Thyroid gland (tissue), 4 donors: ENCODE measurements around the gene MED16. TPM values are rescaled to one million over a fixed set of nuclear protein-coding genes. Genes with fewer than 3 reads are reported as not detected.
A peak's percentile ranks its signal among the peaks of the same experiment; 100 is the strongest.
"Not testable (repeated sequence)": the region's sequence is repeated elsewhere in the genome, so short reads cannot be mapped to it uniquely, and the experiment has no call there.

ENCODE experiments used
- DNase-seq, 2 donors: peaks; one replicate each; pipeline ENCODE4 v3.0.0-alpha.2; 2019
- H3K27ac ChIP-seq, 3 donors: fragments of 200-600 bp; sonication (generic); 1 replicate in 2 of 3; 2 replicates in 1 of 3; pipeline ENCODE4 v1.5.1; 2016 to 2019; ENCODE audit warnings: mild to moderate bottlenecking in 1 of 3, moderate library complexity in 1 of 3
- H3K27me3 ChIP-seq: fragments of 200-600 bp; sonication (generic); one replicate; pipeline ENCODE4 v1.5.1; 2019
- H3K36me3 ChIP-seq, 2 donors: fragments of 200-600 bp; sonication (generic); one replicate each; pipeline ENCODE4 v1.5.1; 2016 to 2019
- H3K4me1 ChIP-seq, 2 donors: fragments of 200-600 bp; sonication (generic); one replicate each; pipeline ENCODE4 v1.5.1; 2017 to 2019
- H3K4me3 ChIP-seq, 3 donors: fragments of 200-600 bp; sonication (generic); replicated peaks in 1 of 3; 1 replicate in 2 of 3; 2 replicates in 1 of 3; pipeline ENCODE4 v1.5.1; 2016; ENCODE audit warnings: mild to moderate bottlenecking in 1 of 3
- H3K9me3 ChIP-seq: fragments of 200-600 bp; sonication (generic); one replicate; pipeline ENCODE4 v1.5.1; 2017
- POLR2A ChIP-seq, 2 donors: fragments of 450-650 bp; IDR thresholded peaks; one replicate each; pipeline ENCODE4 v1.6.1; 2017; ENCODE audit warnings: antibody characterized with exemption in 2 of 2, mild to moderate bottlenecking in 2 of 2, moderate library complexity in 1 of 2
- WGBS, 2 donors: methylation state at CpG; one replicate each; pipeline ENCODE4 v1.1.5; 2017; 5-methylcytosine and 5-hydroxymethylcytosine counted together
- intact Hi-C: fragments of 100-400 bp; cut with DNase I; formaldehyde crosslinking; loops from one replicate; pipeline ENCODE4 v1.15.1; 2023
- small RNA-seq: library from RNA; depleted of rRNA; stranded (forward); fragments of <200 nt; gene quantifications from one replicate; pipeline ENCODE3, GENCODE V24; 2016
- total RNA-seq, 4 donors: library from RNA; depleted of rRNA; stranded (reverse); fragments of >200 nt; gene quantifications; one replicate each; pipeline ENCODE4 v1.2.3, GENCODE V29; 2016
- TF ChIP-seq, protein P1 (sequence below), 6 experiments: fragments of 200-600 bp in 3 of 6; fragments of 450-650 bp in 3 of 6; sonication (generic) in 3 of 6; IDR thresholded peaks; one replicate each; pipeline ENCODE4 v1.5.1; 2016 to 2019; ENCODE audit warnings: antibody characterized with exemption in 6 of 6, mild to moderate bottlenecking in 2 of 6, inconsistent platforms in 1 of 6, moderate library complexity in 1 of 6

Gene MED16
- total RNA-seq, 4 donors from 2014 or later: 33.2 to 66.5 (median 54.3) TPM

DNA sequence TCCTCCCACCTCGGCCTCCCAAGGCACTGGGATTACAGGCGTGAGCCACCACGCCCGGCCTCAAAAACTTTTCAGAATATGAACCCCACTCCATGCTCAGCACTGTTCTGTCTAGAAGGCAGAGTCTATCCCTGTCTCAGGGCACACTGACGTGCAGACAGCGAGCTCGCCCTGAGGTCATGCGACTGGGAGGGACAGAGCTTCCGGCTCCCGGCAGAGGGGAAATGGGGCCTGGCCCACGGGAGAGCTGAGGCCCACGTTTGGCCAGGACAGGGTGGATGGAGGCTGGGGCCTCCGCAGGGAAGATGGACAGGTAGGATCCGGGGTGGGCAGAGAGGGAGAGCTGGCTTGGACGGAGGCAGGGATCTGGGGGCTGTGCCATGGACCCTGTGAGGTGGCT, 68.1 kb downstream of the MED16 start:
- WGBS, 2 donors: 78 to 96% methylated on average over 8 to 15 of the region's 15 CpGs

DNA sequence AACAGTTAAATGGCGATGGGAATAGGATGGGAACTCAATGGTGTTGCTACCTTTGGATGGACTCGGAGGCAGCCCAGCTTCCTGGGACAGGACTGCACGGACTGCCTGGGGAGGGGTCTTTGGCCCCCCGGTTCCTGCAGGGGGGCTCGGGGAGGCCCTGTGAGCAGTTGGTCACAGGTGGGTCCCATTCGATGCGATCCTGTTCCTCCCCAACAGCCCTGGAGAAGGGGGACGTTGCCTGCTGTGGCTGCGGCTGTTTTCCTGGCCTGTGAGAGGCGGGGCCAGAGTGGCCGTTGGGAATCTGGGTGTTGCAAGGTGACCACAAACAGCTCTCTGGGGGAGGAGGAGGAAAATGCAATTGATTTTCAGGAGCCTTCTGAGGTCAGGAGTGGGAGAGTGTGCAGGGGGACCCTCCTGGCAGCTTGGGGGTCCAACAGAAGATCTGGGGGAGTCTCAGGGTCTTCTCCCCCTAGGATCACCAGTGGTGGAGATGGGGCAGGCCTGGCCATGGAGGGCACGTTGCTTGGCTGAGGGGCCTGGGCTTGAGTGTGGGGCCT, 69.3 kb downstream of the MED16 start:
- peaks cover 5% of the 10 kb centered on the region for H3K27me3 ChIP-seq
- no peak for TF ChIP-seq POLR2A (IDR thresholded peaks at IDR 0.05)
- TF ChIP-seq, protein P1, sequence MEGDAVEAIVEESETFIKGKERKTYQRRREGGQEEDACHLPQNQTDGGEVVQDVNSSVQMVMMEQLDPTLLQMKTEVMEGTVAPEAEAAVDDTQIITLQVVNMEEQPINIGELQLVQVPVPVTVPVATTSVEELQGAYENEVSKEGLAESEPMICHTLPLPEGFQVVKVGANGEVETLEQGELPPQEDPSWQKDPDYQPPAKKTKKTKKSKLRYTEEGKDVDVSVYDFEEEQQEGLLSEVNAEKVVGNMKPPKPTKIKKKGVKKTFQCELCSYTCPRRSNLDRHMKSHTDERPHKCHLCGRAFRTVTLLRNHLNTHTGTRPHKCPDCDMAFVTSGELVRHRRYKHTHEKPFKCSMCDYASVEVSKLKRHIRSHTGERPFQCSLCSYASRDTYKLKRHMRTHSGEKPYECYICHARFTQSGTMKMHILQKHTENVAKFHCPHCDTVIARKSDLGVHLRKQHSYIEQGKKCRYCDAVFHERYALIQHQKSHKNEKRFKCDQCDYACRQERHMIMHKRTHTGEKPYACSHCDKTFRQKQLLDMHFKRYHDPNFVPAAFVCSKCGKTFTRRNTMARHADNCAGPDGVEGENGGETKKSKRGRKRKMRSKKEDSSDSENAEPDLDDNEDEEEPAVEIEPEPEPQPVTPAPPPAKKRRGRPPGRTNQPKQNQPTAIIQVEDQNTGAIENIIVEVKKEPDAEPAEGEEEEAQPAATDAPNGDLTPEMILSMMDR (IDR thresholded peaks at IDR 0.05): no peak
- intact Hi-C loops: no loop called here
- H3K27ac ChIP-seq: no peak overlapping the region
- no peak for DNase-seq
- H3K9me3 ChIP-seq: no peaks in the 10 kb centered on the region
- H3K4me3 ChIP-seq: no peak overlapping the region
- WGBS, 2 donors: 54 to 65% methylated on average over 10 to 12 of the region's 12 CpGs
- peaks cover 0 to 13% of the 10 kb centered on the region in 2 donors for H3K4me1 ChIP-seq
- H3K36me3 ChIP-seq: no peaks in the 10 kb centered on the region

More for the DNA sequence above, 68.1 kb downstream of the MED16 start:
- H3K4me1 ChIP-seq: peaks cover 0 to 13% of the 10 kb centered on the region in 2 donors
- no peak for DNase-seq
- no peak overlapping the region for H3K4me3 ChIP-seq
- no peaks in the 10 kb centered on the region for H3K9me3 ChIP-seq
- H3K36me3 ChIP-seq: no peaks in the 10 kb centered on the region
- H3K27me3 ChIP-seq: peaks cover 5% of the 10 kb centered on the region
- no peak overlapping the region for H3K27ac ChIP-seq
- TF ChIP-seq, protein P1 (IDR thresholded peaks at IDR 0.05): no peak
- no peak for TF ChIP-seq POLR2A (IDR thresholded peaks at IDR 0.05)
- intact Hi-C loops: no loop called here

DNA sequence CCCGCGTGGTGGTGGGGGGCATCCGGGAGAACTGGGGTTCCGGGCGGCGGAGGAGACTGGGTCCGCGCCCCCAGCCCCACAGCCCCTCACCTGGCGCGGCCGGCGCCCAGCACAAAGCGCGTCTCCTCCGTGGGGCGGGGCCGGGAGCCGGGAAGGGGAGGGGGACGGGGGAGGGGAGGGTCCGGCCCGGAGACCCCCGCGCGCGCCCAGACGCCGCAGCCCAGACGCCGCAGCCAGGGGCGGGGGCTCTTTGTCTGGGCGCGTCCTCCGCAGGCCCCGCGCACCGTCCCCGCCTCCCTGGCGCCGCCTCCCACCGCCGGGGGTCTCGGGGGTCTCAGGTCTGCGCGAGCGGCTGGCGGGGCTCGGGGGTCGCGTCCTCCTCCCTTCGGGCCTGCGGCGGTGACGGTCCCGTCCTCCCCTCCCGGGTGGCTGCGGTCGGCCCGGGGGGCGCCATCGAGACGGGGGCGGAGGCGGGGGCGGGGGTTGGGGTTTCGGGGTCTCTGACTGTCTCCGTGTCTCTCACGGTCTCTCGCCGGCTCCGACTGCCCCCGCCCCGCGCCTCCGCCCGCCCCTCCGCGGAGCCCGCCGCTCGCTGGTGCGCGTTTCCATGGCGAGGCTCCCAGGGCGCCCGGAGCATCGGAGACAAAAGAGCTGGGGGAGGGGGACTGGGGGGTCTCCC, 71.0 kb downstream of the MED16 start, which contains the start of gene PLPPR3:
Gene PLPPR3, minus strand, starts transcription at position 131 of the 679 bp plus-strand sequence. CDS start 396 bp downstream, outside the sequence.
- no peak within 1 kb of the TSS for H3K27ac ChIP-seq
- intact Hi-C loops: no loop called here
- H3K27me3 ChIP-seq: peaks cover 5% of the 10 kb centered on the region
- no CpG with 5 or more reads among the region's 86 CpGs for WGBS, 2 donors
- no peaks in the 10 kb centered on the region for H3K9me3 ChIP-seq
- peak within 1 kb of the TSS in 1 of 3 donors; percentile 19 for H3K4me3 ChIP-seq
- TF ChIP-seq, protein P1 (IDR thresholded peaks at IDR 0.05): no peak
- TF ChIP-seq POLR2A (IDR thresholded peaks at IDR 0.05): no peak
- peaks cover 0 to 13% of the 10 kb centered on the region in 2 donors for H3K4me1 ChIP-seq
- H3K36me3 ChIP-seq: no peaks in the 10 kb centered on the region
- no peak for DNase-seq

DNA sequence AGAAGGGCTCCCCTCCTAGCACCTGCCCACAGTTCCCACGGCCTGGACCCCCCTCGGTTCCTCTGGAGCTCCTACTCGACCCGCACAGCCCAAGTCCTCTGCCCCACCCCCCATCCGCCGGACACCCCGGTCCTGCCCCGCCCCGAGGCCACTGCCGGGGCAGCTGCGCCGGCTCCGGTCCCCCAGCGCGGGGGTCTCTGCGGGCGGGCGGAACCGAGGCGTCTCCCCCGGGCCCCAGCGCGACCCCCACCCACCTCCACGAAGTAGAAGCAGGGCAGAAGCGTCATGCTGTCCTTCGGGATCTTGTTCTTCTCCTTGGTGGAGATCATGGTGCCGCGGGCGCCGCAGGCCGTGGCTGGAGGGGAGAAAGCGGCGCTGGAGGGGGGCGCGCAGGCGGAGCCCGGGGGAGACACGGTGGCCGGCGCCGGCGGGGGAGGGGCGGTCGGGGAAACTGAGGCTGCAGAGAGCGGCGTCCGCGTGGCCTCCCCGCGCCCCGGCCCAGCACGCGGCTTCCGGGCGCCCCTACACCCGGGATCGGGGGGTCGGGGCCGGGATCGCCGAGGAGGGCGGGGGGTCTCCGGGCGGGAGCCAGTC, 71.7 kb downstream of the MED16 start:
- WGBS, 2 donors: 5% methylated on average over 11 of the region's 64 CpGs; no CpG with 5 or more reads in 1 of the 2 donors
- Histone ChIP-seq H3K27ac (no peak overlapping the region), H3K36me3 (no peaks in the 10 kb centered on the region), H3K27me3 (peaks cover 5% of the 10 kb centered on the region), H3K4me1 (peaks cover 0 to 13% of the 10 kb centered on the region in 2 donors), H3K9me3 (no peaks in the 10 kb centered on the region), H3K4me3 (peak overlapping the region in 1 of 3 donors; percentile 19)
- DNase-seq: no peak
- intact Hi-C loops: no loop called here
- TF ChIP-seq, protein P1 (IDR thresholded peaks at IDR 0.05): no peak
- TF ChIP-seq POLR2A (IDR thresholded peaks at IDR 0.05): no peak

DNA sequence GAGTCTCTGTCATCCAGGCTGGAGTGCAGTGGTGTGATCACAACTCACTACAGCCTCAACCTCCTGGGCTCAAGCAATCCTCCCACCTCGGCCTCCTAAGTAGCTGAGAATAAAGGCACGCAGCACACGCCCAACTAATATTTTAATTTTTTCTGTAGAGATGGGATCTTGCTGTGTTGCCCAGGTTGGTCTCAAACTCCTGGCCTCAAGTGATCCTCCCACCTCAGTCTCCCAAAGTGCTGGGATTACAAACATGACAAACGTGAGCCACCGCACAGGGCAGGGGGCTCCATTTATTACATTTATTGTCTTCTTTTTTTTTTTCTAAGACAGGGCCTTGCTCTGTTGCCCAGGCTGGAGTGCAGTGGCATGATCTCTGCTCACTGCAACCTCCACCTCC, 72.8 kb downstream of the MED16 start:
- intact Hi-C loops, DNase-seq, H3K36me3 ChIP-seq, H3K27ac ChIP-seq, H3K27me3 ChIP-seq, H3K9me3 ChIP-seq, H3K4me3 ChIP-seq: not testable (repeated sequence)
- 94 to 95% methylated on average over 5 of the region's 5 CpGs for WGBS, 2 donors
- H3K4me1 ChIP-seq: peaks cover 0 to 13% of the 10 kb centered on the region in 2 donors

Small RNAs within 50 kb of the gene (small RNA-seq; reads per million reads assigned to genes)
- not detected for gene RNU6-9

Other genes starting within 250 kb of the MED16 start
- gene RNF126, start 230.0 kb downstream of the MED16 start, total RNA-seq: 10 to 100 TPM; 41.4 to 55.5 (median 53.5) TPM
- 10 to 100 TPM; 16.2 to 73.4 (median 62.9) TPM for gene FSTL3, start 216.8 kb downstream of the MED16 start, total RNA-seq
- gene PRSS57, start 197.7 kb downstream of the MED16 start, total RNA-seq: not detected
- gene PALM, start 184.3 kb downstream of the MED16 start, total RNA-seq: 10 to 100 TPM; 18.9 to 45.5 (median 27.7) TPM
- gene MISP, start 142.1 kb downstream of the MED16 start, total RNA-seq: under 1 TPM in 2 of 4 donors, not detected in 2; 0.63 to 0.68 TPM
- 100 to 1,000 TPM; 161 to 277 (median 199) TPM for gene PTBP1, start 95.7 kb downstream of the MED16 start, total RNA-seq
- gene PLPPR3, start 71.2 kb downstream of the MED16 start, total RNA-seq: not detected
- gene AZU1, start 65.3 kb downstream of the MED16 start, total RNA-seq: not detected
- not detected for gene PRTN3, start 52.2 kb downstream of the MED16 start, total RNA-seq
- 1 to 10 TPM in 3 of 4 donors, not detected in 1; 1.9 to 2.1 (median 2.1) TPM for gene ELANE, start 40.9 kb downstream of the MED16 start, total RNA-seq
- 1,000 to 10,000 TPM in 1 of 4 donors, 100 to 1,000 TPM in 3; 339 to 1,037 (median 506) TPM for gene CFD, start 33.5 kb downstream of the MED16 start, total RNA-seq
- not detected for gene RNU6-9, start 297 bp upstream of the MED16 start, total RNA-seq
- gene R3HDM4, start 20.0 kb upstream of the MED16 start, total RNA-seq: 10 to 100 TPM; 29.2 to 45.8 (median 34.9) TPM
- not detected for gene KISS1R, start 24.1 kb upstream of the MED16 start, total RNA-seq
- 1 to 10 TPM; 2.6 to 7.7 (median 3.9) TPM for gene ARID3A, start 32.8 kb upstream of the MED16 start, total RNA-seq
- gene WDR18, start 91.2 kb upstream of the MED16 start, total RNA-seq: 10 to 100 TPM; 15.2 to 73.5 (median 46.8) TPM
- gene GRIN3B, start 107.2 kb upstream of the MED16 start, total RNA-seq: under 1 TPM in 1 of 4 donors, not detected in 3; 0.22 TPM
- 100 to 1,000 TPM; 162 to 238 (median 192) TPM for gene TMEM259, start 127.9 kb upstream of the MED16 start, total RNA-seq
- not detected for gene RNU6-2, start 128.3 kb upstream of the MED16 start, total RNA-seq
- 10 to 100 TPM; 60.7 to 88.2 (median 82.2) TPM for gene CNN2, start 133.4 kb upstream of the MED16 start, total RNA-seq
- 10 to 100 TPM; 15.5 to 58.7 (median 29.8) TPM for gene ABCA7, start 146.9 kb upstream of the MED16 start, total RNA-seq
- gene ARHGAP45, start 174.0 kb upstream of the MED16 start, total RNA-seq: 10 to 100 TPM; 11.5 to 19.8 (median 14.4) TPM
- 100 to 1,000 TPM in 3 of 4 donors, 10 to 100 TPM in 1; 87.6 to 264 (median 163) TPM for gene POLR2E, start 202.2 kb upstream of the MED16 start, total RNA-seq
- gene GPX4, start 210.8 kb upstream of the MED16 start, total RNA-seq: 100 to 1,000 TPM; 350 to 485 (median 414) TPM